Suppressor macrophage treated with lipopolysaccharide for 1 hour (primary cell): ENCODE measurements around the gene GABBR2.

Experiments used
- DNase-seq, 3 donors: peaks; one replicate each; pipeline ENCODE4 v3.0.0-alpha.2; 2020 to 2022

GABBR2 gene

GRCh38 chr9:98625728-98626127 lies 83.0 kb downstream of the GABBR2 start:
- DNase-seq: no peak

GRCh38 chr9:98619788-98620187 lies 88.9 kb downstream of the GABBR2 start:
- DNase-seq: no peak

GRCh38 chr9:98615633-98616032 lies 93.1 kb downstream of the GABBR2 start:
- no peak for DNase-seq

- no peak for DNase-seq
These were observed 93.8 kb downstream of the GABBR2 start for GRCh38 chr9:98614941-98615340.

GRCh38 chr9:98612061-98612752 lies 96.5 kb downstream of the GABBR2 start:
- no peak for DNase-seq

GRCh38 chr9:98611319-98611718 lies 97.4 kb downstream of the GABBR2 start:
- no peak for DNase-seq

GRCh38 chr9:98610711-98611110 lies 98.0 kb downstream of the GABBR2 start:
- no peak for DNase-seq

- no peak for DNase-seq
These were observed 98.5 kb downstream of the GABBR2 start for GRCh38 chr9:98610211-98610610.

GRCh38 chr9:98609646-98610045 lies 99.1 kb downstream of the GABBR2 start:
- DNase-seq: no peak

- DNase-seq: no peak
These were observed 100.9 kb downstream of the GABBR2 start for GRCh38 chr9:98607787-98608186.

GRCh38 chr9:98607152-98607551 lies 101.6 kb downstream of the GABBR2 start:
- DNase-seq: no peak

- no peak for DNase-seq
These were observed 102.0 kb downstream of the GABBR2 start for GRCh38 chr9:98606730-98607129.

GRCh38 chr9:98605116-98605515 lies 103.6 kb downstream of the GABBR2 start:
- DNase-seq: no peak

GRCh38 chr9:98603821-98604383 lies 104.8 kb downstream of the GABBR2 start:
- no peak for DNase-seq

GRCh38 chr9:98602839-98603500 lies 105.8 kb downstream of the GABBR2 start:
- DNase-seq: no peak

- DNase-seq: no peak
These were observed 108.1 kb downstream of the GABBR2 start for GRCh38 chr9:98600631-98601030.

- DNase-seq: no peak
These were observed 109.0 kb downstream of the GABBR2 start for GRCh38 chr9:98599566-98600216.

- DNase-seq: no peak
These were observed 109.9 kb downstream of the GABBR2 start for GRCh38 chr9:98598861-98599260.

GRCh38 chr9:98597236-98597771 lies 111.4 kb downstream of the GABBR2 start:
- no peak for DNase-seq

- no peak for DNase-seq
These were observed 112.2 kb downstream of the GABBR2 start for GRCh38 chr9:98596486-98596885.

- DNase-seq: no peak
These were observed 114.1 kb downstream of the GABBR2 start for GRCh38 chr9:98594546-98595160.

- DNase-seq: no peak
These were observed 115.1 kb downstream of the GABBR2 start for GRCh38 chr9:98593354-98594253.
